ENCODE results near the gene TMEM61.

DNA sequence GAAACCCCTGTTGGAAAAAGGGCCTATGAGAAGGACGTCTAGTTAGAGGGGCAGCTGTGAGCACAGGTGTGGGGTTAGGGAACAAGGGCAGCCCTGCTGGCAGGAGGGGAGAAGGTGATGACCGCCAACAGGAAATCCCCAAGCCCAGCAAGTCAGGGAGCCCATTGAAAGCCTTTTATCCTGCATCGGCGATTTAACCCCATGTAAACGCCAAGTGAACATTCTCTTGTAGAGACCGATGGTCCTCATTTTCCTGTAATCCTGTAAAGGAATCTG lies 17.2 kb downstream of the TMEM61 start:
- TF ChIP-seq, protein P1, sequence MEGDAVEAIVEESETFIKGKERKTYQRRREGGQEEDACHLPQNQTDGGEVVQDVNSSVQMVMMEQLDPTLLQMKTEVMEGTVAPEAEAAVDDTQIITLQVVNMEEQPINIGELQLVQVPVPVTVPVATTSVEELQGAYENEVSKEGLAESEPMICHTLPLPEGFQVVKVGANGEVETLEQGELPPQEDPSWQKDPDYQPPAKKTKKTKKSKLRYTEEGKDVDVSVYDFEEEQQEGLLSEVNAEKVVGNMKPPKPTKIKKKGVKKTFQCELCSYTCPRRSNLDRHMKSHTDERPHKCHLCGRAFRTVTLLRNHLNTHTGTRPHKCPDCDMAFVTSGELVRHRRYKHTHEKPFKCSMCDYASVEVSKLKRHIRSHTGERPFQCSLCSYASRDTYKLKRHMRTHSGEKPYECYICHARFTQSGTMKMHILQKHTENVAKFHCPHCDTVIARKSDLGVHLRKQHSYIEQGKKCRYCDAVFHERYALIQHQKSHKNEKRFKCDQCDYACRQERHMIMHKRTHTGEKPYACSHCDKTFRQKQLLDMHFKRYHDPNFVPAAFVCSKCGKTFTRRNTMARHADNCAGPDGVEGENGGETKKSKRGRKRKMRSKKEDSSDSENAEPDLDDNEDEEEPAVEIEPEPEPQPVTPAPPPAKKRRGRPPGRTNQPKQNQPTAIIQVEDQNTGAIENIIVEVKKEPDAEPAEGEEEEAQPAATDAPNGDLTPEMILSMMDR (conservative IDR thresholded peaks at IDR 0.05): no peak
- no peak for TF ChIP-seq EZH2 (IDR thresholded peaks at IDR 0.05; ENCODE audit: low read depth)
